ENCODE results near the gene ZNF341. TPM values are rescaled to one million over a fixed set of nuclear protein-coding genes. Genes with fewer than 3 reads are reported as not detected.
"Not testable (repeated sequence)": the region's sequence is repeated elsewhere in the genome, so short reads cannot be mapped to it uniquely, and the experiment has no call there.

The ZNF341 gene
- polyA plus RNA-seq, 6 donors from 2014 or later: 1.1 to 4.5 (median 2.4) TPM

DNA sequence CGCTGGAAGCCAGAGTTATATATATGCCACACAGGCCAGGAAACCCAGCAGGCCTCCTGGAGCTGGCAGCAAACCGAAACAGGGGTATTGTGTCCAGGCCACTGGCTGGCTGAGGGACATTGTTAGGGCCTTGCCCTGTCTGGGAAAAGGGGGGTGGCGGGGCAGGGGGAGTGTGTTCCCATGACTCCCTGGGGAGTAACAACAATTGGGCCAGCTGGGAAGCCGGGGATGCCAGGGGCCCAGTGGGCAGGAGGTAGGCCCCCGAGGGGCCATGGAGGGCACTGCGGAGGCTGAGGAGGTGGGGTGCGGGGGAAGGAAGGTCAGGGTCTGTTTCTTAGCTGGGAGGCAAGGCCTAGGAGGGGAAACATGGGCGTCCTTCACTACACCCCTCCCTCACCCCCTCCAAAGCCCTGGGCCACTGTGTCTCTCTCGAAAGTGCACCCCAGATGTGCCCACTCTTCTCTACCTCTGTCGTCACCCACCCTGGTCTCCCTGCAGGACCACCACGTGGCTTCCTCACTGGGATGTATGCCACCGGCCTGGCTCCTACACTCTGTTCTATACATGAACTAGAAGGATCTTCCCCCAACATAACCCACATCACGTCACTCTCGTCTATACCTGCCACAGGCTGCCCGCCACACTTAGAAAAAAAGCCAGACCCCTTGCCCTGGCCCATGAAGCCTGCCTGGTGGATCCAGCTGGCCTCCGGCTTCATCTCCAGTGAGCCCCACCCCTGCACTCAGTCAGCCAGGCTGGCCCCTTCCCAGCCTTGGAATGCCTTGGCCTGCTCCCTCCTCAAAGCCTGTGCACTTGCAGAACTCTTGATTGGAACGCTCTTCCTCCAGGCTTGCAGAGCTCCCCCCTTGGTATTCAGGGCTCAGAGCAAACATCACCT is 37.8 kb upstream of the ZNF341 start:
- DNase-seq: no peak
- Mint-ChIP-seq H3K36me3 (no peaks in the 10 kb centered on the region), H3K27me3 (no peaks in the 10 kb centered on the region), H3K27ac (peak overlapping the region in 1 of 6 donors; percentile 14), H3K4me1 (peaks cover 0 to 7% (median 0%) of the 10 kb centered on the region in 3 donors), H3K4me3 (no peak overlapping the region), H3K9me3 (peaks cover 0 to 2% (median 0%) of the 10 kb centered on the region in 7 donors)
- no peak for ATAC-seq (ENCODE audit: low read depth in 2 of 2)

DNA sequence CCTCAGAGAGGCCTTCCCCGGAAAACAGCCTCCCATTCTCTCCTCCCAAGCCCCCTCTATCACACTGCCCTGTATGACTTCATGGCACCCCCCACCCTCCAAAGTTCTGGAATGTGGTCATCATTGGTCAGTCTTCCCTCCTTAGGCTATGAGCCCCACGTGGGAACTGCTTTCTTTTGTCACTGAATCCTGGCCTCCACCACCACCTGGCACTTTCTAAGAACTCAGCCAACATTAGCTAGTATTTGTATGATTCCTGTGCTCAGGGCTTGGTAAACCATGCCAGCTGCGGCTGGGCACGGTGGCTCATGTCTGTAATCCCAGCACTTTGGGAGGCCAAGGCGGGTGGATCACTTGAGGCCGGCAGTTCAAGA is 37.2 kb upstream of the ZNF341 start:
- no peak for DNase-seq
- Mint-ChIP-seq H3K27me3 (no peaks in the 10 kb centered on the region), H3K4me1 (peaks cover 0 to 7% (median 0%) of the 10 kb centered on the region in 3 donors), H3K4me3 (no peak overlapping the region), H3K27ac (peak overlapping the region in 1 of 6 donors; percentile 14), H3K36me3 (no peaks in the 10 kb centered on the region), H3K9me3 (peaks cover 0 to 2% (median 0%) of the 10 kb centered on the region in 7 donors)
- ATAC-seq (ENCODE audit: low read depth in 2 of 2): no peak

DNA sequence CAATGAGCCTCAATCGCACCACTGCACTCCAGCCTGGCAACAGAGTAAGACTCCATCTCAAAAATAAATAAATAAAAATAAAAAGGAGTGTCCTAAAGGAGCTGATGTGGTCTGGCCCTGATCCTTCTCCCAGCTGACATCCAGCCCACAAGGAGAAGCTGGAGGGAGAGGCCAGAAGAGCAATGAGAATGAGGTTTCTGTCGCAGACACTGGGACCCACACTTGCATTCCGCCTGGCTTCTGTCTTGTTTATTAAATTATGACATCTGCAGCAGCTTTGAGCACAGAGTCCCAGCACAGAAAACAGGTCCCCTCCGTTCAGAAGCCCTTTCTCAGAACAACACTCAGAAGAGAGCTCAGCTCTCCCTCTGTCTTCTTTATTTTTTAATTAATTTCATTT is 35.3 kb upstream of the ZNF341 start:
- Mint-ChIP-seq H3K9me3 (peaks cover 0 to 2% (median 0%) of the 10 kb centered on the region in 7 donors), H3K36me3 (no peaks in the 10 kb centered on the region), H3K4me3 (no peak overlapping the region), H3K4me1 (peaks cover 0 to 5% (median 0%) of the 10 kb centered on the region in 3 donors), H3K27me3 (no peaks in the 10 kb centered on the region), H3K27ac (no peak overlapping the region)
- ATAC-seq (ENCODE audit: low read depth in 2 of 2) (no peak), DNase-seq (no peak)

DNA sequence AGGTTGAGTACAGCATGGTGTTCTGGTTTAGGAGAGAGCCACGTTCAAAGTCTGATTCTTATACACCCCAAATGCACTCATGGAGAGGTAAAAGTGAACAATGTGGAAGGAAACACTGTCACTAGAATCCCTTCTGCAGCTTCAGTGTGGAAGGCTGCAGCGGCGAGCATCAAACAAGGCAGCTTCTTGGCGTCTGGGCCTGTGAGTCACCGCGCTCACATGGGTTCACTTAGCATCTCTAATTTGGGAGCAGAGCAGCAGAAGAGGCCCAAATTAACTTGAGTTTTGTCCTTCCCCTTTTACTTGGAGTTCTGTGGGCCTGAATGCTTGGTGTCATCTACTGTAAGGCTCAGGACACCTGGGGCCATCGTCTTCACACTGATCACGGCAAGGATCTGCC is 34.7 kb upstream of the ZNF341 start:
- Mint-ChIP-seq H3K4me3 (no peak overlapping the region), H3K36me3 (no peaks in the 10 kb centered on the region), H3K4me1 (peaks cover 0 to 3% (median 0%) of the 10 kb centered on the region in 3 donors), H3K27me3 (no peaks in the 10 kb centered on the region), H3K27ac (peak overlapping the region in 1 of 6 donors; percentile 30), H3K9me3 (peaks cover 0 to 2% (median 0%) of the 10 kb centered on the region in 7 donors)
- DNase-seq (no peak), ATAC-seq (ENCODE audit: low read depth in 2 of 2) (no peak)

DNA sequence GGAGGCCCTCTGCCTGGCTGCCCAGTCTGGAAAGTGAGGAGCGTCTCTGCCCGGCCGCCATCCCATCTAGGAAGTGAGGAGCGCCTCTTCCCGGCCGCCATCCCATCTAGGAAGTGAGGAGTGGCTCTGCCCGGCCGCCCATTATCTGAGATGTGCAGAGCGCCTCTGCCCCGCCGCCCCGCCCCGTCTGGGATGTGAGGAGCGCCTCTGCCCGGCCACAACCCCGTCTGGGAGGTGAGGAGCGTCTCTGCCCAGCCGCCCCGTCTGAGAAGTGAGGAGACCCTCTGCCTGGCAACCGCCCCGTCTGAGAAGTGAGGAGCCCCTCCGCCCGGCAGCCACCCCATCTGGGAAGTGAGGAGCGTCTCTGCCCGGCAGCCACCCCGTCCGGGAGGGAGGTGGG is 32.8 kb upstream of the ZNF341 start:
- not testable (repeated sequence) for DNase-seq; H3K36me3 Mint-ChIP-seq; H3K27ac Mint-ChIP-seq; ATAC-seq (ENCODE audit: low read depth in 2 of 2); H3K4me3 Mint-ChIP-seq; H3K9me3 Mint-ChIP-seq; H3K4me1 Mint-ChIP-seq; H3K27me3 Mint-ChIP-seq

DNA sequence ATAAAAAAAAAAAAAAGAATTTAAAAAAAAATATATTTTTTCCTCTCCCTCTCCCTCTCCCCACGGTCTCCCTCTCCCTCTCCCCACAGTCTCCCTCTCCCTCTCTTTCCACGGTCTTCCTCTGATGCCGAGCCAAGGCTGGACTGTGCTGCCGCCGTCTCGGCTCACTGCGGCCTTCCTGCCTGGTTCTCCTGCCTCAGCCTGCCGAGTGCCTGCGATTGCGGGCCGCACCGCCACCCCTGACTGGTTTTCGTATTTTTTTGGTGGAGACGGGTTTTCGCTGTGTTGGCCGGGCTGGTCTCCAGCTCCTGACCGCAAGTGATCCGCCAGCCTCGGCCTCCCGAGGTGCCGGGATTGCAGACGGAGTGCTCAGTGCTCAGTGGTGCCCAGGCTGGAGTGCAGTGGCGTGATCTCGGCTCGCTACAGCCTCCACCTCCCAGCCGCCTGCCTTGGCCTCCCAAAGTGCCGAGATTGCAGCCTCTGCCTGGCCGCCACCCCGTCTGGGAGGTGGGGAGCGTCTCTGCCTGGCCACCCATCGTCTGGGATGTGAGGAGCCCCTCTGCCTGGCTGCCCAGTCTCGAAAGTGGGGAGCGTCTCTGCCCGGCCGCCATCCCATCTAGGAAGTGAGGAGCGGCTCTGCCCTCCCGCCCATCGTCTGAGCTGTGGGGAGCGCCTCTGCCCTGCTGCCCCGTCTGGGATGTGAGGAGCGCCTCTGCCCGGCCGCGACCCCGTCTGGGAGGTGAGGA is 30.9 kb upstream of the ZNF341 start:
- not testable (repeated sequence) for H3K9me3 Mint-ChIP-seq; H3K4me1 Mint-ChIP-seq; ATAC-seq (ENCODE audit: low read depth in 2 of 2); DNase-seq; H3K27me3 Mint-ChIP-seq; H3K36me3 Mint-ChIP-seq; H3K27ac Mint-ChIP-seq; H3K4me3 Mint-ChIP-seq

DNA sequence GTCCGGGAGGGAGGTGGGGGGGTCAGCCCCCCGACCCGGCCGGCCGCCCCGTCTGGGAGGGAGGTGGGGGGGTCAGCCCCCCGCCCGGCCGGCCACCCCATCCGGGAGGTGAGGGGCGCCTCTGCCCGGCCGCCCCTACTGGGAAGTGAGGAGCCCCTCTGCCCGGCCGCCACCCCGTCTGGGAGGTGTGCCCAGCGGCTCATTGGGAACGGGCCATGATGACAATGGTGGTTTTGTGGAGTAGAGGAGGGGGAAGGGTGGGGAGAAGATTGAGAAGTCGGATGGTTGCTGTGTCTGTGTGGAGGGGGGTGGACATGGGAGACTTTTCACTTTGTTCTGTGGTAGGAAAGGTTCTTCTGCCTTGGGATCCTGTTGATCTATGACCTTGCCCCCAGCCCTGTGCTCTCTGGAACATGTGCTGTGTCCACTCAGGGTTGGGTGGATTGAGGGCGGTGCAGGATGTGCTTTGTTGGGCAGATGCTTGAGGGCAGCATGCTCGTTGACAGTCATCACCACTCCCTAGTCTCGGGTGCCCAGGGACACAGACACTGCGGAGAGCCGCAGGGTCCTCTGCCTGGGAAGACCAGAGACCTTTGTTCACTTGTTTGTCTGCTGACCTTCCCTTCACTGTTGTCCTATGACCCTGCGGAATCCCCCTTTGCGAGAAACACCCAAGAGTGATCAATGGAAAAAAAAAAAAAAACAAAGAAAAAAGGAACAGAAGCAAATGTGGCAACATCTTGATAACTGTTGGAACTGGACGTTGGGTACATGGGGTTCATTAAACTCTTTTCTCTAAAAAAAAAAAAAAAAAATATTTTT is 30.0 kb upstream of the ZNF341 start:
- ATAC-seq (ENCODE audit: low read depth in 2 of 2): no peak
- H3K4me1 Mint-ChIP-seq: peaks cover 0 to 3% (median 0%) of the 10 kb centered on the region in 3 donors
- H3K4me3 Mint-ChIP-seq: no peak overlapping the region

DNA sequence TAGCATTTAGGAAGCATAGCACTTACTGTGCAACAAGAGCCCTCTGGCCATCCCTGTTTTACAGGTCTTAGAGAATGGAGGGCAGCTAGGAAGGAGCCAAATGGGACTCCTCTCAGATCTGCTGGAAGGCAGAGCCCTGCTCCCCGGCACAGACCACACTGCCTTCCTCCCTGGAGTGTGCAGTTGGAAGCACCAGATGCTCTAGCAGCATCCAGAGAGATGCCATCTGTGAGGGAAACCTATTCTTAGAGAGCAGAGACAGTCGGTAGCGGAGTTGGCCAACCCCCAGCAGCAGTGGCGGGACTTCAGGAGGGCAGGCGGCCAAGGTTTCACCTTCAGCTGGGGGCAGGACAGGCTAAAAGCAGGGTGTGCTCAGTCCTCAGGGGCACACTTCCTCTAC is 28.9 kb upstream of the ZNF341 start:
- no peaks in the 10 kb centered on the region for H3K27me3 Mint-ChIP-seq
- H3K4me3 Mint-ChIP-seq: no peak overlapping the region
- ATAC-seq (ENCODE audit: low read depth in 2 of 2) (no peak), DNase-seq (no peak)
- H3K27ac Mint-ChIP-seq: no peak overlapping the region
- peaks cover 0 to 2% (median 0%) of the 10 kb centered on the region in 7 donors for H3K9me3 Mint-ChIP-seq
- peaks cover 0 to 3% (median 0%) of the 10 kb centered on the region in 3 donors for H3K4me1 Mint-ChIP-seq
- peaks cover 0 to 6% of the 10 kb centered on the region in 2 donors for H3K36me3 Mint-ChIP-seq

More for the DNA sequence above, 30.0 kb upstream of the ZNF341 start:
- H3K9me3 Mint-ChIP-seq: peaks cover 0 to 2% (median 0%) of the 10 kb centered on the region in 7 donors
- no peaks in the 10 kb centered on the region for H3K27me3 Mint-ChIP-seq
- DNase-seq: no peak
- H3K36me3 Mint-ChIP-seq: no peaks in the 10 kb centered on the region
- no peak overlapping the region for H3K27ac Mint-ChIP-seq

DNA sequence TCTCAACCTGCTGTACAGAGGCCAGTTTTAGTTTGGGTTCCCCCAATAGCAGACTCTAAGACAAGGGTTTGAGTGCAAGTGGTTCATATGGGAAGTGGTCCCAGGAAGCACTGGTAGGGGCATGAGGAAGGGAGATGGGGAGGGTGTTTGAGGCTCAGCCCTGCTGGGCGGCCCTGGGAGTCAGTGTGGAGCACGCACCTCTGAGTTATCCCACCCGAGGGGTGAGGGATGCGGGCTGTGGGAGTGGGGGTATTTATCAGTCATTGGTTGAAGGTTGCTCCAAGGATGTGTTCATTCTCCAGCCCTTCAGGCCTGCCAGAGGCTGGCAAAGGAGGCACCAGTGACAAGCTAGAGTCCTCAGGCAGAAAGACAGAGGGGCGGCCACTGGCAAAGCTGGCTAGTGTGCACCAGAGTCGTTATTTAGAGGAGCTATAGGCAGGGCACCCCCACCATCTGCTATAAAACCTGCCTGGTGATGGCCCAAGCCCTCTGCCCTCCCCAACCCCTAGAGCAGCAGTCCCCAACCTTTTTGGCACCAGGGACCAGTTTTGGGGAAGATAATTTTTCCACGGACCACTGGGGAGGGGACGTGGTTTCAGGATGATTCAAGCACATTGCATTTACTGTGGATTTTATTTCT is 28.2 kb upstream of the ZNF341 start:
- Mint-ChIP-seq H3K27ac (no peak overlapping the region), H3K4me3 (no peak overlapping the region), H3K27me3 (no peaks in the 10 kb centered on the region), H3K4me1 (peaks cover 0 to 3% (median 0%) of the 10 kb centered on the region in 3 donors), H3K36me3 (peaks cover 0 to 6% of the 10 kb centered on the region in 2 donors), H3K9me3 (peaks cover 0 to 2% (median 0%) of the 10 kb centered on the region in 7 donors)
- ATAC-seq (ENCODE audit: low read depth in 2 of 2) (no peak), DNase-seq (no peak)

DNA sequence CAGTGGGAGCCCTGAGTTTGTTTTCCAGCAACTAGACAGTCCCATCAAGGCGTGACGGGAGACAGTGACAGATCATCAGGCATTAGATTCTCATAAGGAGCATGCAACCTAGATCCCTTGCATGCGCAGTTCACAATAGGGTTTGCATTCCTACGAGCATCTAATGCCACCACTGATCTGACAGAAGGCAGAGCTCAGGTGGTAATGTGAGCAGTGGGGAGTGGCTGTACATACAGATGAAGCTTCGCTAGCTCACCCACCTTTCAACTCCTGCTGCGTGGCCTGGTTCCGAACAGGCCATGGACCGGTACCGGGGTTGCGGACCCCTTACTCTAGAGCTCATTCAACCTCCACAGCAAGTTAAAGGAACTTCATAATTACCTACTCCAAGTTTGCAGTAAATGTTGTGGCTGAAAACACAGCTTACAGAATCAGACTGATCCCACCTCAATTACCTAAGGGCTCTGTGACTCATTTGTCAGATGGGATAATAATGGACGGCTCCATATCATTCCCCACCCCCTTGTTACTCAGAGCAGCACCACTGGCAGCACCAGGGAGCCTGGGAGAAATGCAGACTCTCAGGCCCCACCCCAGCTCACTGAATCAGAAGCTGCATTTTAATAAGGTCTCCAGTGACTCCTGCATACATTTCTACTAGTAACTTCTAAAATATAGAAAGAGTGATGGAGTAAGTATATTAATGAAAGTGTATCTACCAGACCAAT is 27.4 kb upstream of the ZNF341 start:
- Mint-ChIP-seq H3K36me3 (peaks cover 0 to 6% of the 10 kb centered on the region in 2 donors), H3K27me3 (no peaks in the 10 kb centered on the region), H3K9me3 (peaks cover 0 to 2% (median 0%) of the 10 kb centered on the region in 7 donors), H3K27ac (no peak overlapping the region), H3K4me3 (no peak overlapping the region), H3K4me1 (peaks cover 0 to 3% (median 0%) of the 10 kb centered on the region in 3 donors)
- DNase-seq: no peak
- ATAC-seq (ENCODE audit: low read depth in 2 of 2): no peak

DNA sequence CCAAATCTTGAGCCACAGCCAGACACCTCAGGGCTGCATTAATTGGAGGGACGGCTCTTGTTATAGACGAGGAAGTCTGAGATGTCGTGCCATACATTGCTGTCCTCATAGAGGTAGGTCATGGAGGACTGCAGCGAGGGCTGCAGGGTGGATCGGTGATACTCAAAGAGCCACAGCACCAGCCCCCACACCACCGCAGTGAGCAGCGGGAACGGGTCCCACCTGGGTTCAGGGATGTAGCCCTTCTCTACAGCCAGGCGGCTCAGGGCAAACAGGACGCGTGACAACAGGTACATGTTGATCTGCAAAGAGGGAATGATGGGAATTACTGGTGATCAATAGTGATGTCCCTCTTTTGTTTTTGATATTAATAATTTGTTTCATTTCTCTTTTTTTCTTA is 24.1 kb upstream of the ZNF341 start:
- H3K27ac Mint-ChIP-seq: no peak overlapping the region
- peaks cover 0 to 13% (median 6%) of the 10 kb centered on the region in 3 donors for H3K4me1 Mint-ChIP-seq
- peak overlapping the region in 1 of 8 donors; percentile 42 for H3K4me3 Mint-ChIP-seq
- ATAC-seq (ENCODE audit: low read depth in 2 of 2): no peak
- peaks cover 6 to 11% of the 10 kb centered on the region in 2 donors for H3K36me3 Mint-ChIP-seq
- no peaks in the 10 kb centered on the region for H3K9me3 Mint-ChIP-seq
- H3K27me3 Mint-ChIP-seq: no peaks in the 10 kb centered on the region
- DNase-seq: no peak

DNA sequence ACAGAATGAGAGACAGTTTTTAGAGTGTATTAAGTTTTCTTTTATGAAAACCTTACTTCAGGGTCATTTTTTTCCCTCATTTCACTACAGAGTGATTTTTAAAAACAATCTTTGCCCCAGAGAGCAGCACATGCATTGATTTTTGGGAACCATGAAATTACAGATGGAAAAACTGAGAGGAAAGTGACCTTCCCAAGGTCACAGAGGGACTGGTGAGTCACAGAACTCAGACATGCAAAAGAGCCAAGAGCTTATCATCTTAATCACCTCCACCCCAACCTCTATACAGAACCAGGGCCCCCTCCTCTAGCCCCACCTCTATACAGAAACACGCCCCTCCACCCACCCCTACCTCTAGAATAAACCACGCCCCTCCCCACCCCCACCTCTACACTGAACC is 22.4 kb upstream of the ZNF341 start:
- H3K36me3 Mint-ChIP-seq: peaks cover 17 to 26% of the 10 kb centered on the region in 2 donors
- H3K27ac Mint-ChIP-seq: no peak overlapping the region
- no peaks in the 10 kb centered on the region for H3K27me3 Mint-ChIP-seq
- DNase-seq (no peak), ATAC-seq (ENCODE audit: low read depth in 2 of 2) (no peak)
- no peaks in the 10 kb centered on the region for H3K9me3 Mint-ChIP-seq
- H3K4me1 Mint-ChIP-seq: peaks cover 0 to 20% (median 6%) of the 10 kb centered on the region in 3 donors
- H3K4me3 Mint-ChIP-seq: no peak overlapping the region
